MM.1S (cell line): ENCODE measurements around the gene TAPT1.
A peak's percentile ranks its signal among the peaks of the same experiment; 100 is the strongest.

Experiments used
- DNase-seq: peaks from one replicate; pipeline ENCODE4 v3.0.0-alpha.2; 2015
- H2AFZ ChIP-seq: fragments of 300-600 bp; sonication (generic); 2 replicates; pipeline ENCODE4 v1.6.0; 2016; ENCODE audit warnings: antibody characterized with exemption, low read length
- H3F3A ChIP-seq: fragments of 300-600 bp; sonication (generic); 2 replicates; pipeline ENCODE4 v1.6.1; 2016; ENCODE audit warnings: mild to moderate bottlenecking, antibody characterized with exemption, low read length, moderate library complexity, mixed read lengths; ENCODE audit not compliant: insufficient read depth
- H3K27ac ChIP-seq: fragments of 300-600 bp; sonication (generic); 2 replicates; pipeline ENCODE4 v1.5.1; 2016; ENCODE audit warnings: mild to moderate bottlenecking, low read length
- H3K27me3 ChIP-seq: fragments of 300-600 bp; sonication (generic); replicated peaks from 2 replicates; pipeline ENCODE4 v1.6.0; 2016; ENCODE audit warnings: low read length; ENCODE audit not compliant: insufficient read depth
- H3K36me3 ChIP-seq: fragments of 300-600 bp; sonication (generic); replicated peaks from 2 replicates; pipeline ENCODE4 v1.6.1; 2016; ENCODE audit warnings: mild to moderate bottlenecking, low read length, mixed read lengths; ENCODE audit not compliant: insufficient read depth
- H3K4me1 ChIP-seq: fragments of 300-600 bp; sonication (generic); 2 replicates; pipeline ENCODE4 v1.6.1; 2016; ENCODE audit warnings: low read length, mixed read lengths
- H3K4me2 ChIP-seq: fragments of 300-600 bp; sonication (generic); 2 replicates; pipeline ENCODE4 v1.6.0; 2016; ENCODE audit warnings: low read depth, low read length
- H3K4me3 ChIP-seq: fragments of 300-600 bp; sonication (generic); 2 replicates; pipeline ENCODE4 v1.5.1; 2016; ENCODE audit warnings: low read length, mixed read lengths
- H3K79me2 ChIP-seq: fragments of 300-600 bp; sonication (generic); 2 replicates; pipeline ENCODE4 v1.6.1; 2016; ENCODE audit warnings: mixed run types, low read length, mixed read lengths
- H3K9ac ChIP-seq: fragments of 300-600 bp; sonication (generic); 2 replicates; pipeline ENCODE4 v1.6.1; 2016; ENCODE audit warnings: low read length, mixed read lengths
- H3K9me2 ChIP-seq: fragments of 300-600 bp; sonication (generic); replicated peaks from 2 replicates; pipeline ENCODE4 v1.6.1; 2016; ENCODE audit warnings: mild to moderate bottlenecking, low read length, mixed read lengths; ENCODE audit not compliant: insufficient read depth
- H3K9me3 ChIP-seq: fragments of 300-600 bp; sonication (generic); replicated peaks from 2 replicates; pipeline ENCODE4 v1.6.1; 2016; ENCODE audit warnings: mild to moderate bottlenecking, low read length, mixed read lengths; ENCODE audit not compliant: insufficient read depth
- H4K20me1 ChIP-seq: fragments of 300-600 bp; sonication (generic); 2 replicates; pipeline ENCODE4 v1.6.1; 2016; ENCODE audit warnings: mild to moderate bottlenecking, low read length, moderate library complexity, mixed read lengths; ENCODE audit not compliant: insufficient read depth
- EZH2 ChIP-seq: fragments of 300-600 bp; sonication (generic); optimal IDR thresholded peaks from 2 replicates; pipeline ENCODE3; 2017; ENCODE audit warnings: low read depth, mild to moderate bottlenecking, antibody characterized with exemption, low read length, mixed read lengths
- EZH2phosphoT487 ChIP-seq: fragments of 300-600 bp; sonication (generic); IDR thresholded peaks from 2 replicates; pipeline ENCODE4 v1.6.1; 2018; ENCODE audit warnings: antibody characterized with exemption, low read length
- TF ChIP-seq, protein P1 (sequence below): fragments of 300-600 bp; sonication (generic); IDR thresholded peaks from 2 replicates; pipeline ENCODE4 v1.5.1; 2016; ENCODE audit warnings: antibody characterized with exemption, low read length, mixed read lengths

The TAPT1 gene

DNA sequence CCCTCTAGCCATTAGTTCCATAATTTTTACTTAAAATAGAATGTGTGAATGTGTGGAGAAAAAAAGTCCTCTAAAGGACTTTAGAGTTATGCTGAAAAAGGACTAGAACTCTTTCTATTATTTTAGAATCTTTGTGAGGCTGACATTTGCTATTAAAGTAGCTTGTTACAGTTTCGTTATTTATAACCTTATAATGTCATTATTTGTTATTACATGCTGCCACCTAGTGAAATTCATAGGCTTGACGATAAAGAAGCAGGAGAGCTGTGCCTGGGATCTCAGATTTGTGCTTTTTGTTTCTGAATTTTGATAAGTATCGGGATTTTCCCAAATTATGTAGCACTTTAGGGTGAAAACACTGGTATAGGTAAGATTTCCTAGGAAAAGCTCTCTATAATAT lies 38.5 kb upstream of the TAPT1 start:
- no peaks in the 10 kb centered on the region for H3K4me1 ChIP-seq
- no peak overlapping the region for H3K27ac ChIP-seq
- H3K79me2 ChIP-seq, result no peaks in the 10 kb centered on the region
- no peaks in the 10 kb centered on the region for H3K9me3 ChIP-seq
- no peaks in the 10 kb centered on the region for H3K9me2 ChIP-seq
- no peak overlapping the region for H3K4me2 ChIP-seq
- no peaks in the 10 kb centered on the region for H3K27me3 ChIP-seq
- H3K36me3 ChIP-seq, result no peaks in the 10 kb centered on the region
- peak; percentile 55 for DNase-seq
- no peaks in the 10 kb centered on the region for H4K20me1 ChIP-seq
- TF ChIP-seq, protein P1, sequence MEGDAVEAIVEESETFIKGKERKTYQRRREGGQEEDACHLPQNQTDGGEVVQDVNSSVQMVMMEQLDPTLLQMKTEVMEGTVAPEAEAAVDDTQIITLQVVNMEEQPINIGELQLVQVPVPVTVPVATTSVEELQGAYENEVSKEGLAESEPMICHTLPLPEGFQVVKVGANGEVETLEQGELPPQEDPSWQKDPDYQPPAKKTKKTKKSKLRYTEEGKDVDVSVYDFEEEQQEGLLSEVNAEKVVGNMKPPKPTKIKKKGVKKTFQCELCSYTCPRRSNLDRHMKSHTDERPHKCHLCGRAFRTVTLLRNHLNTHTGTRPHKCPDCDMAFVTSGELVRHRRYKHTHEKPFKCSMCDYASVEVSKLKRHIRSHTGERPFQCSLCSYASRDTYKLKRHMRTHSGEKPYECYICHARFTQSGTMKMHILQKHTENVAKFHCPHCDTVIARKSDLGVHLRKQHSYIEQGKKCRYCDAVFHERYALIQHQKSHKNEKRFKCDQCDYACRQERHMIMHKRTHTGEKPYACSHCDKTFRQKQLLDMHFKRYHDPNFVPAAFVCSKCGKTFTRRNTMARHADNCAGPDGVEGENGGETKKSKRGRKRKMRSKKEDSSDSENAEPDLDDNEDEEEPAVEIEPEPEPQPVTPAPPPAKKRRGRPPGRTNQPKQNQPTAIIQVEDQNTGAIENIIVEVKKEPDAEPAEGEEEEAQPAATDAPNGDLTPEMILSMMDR, result peak; percentile 59
- no peak for TF ChIP-seq EZH2phosphoT487
- H3K4me3 ChIP-seq, result no peak overlapping the region
- no peak overlapping the region for H2AFZ ChIP-seq
- no peaks in the 10 kb centered on the region for H3F3A ChIP-seq
- no peak overlapping the region for H3K9ac ChIP-seq

DNA sequence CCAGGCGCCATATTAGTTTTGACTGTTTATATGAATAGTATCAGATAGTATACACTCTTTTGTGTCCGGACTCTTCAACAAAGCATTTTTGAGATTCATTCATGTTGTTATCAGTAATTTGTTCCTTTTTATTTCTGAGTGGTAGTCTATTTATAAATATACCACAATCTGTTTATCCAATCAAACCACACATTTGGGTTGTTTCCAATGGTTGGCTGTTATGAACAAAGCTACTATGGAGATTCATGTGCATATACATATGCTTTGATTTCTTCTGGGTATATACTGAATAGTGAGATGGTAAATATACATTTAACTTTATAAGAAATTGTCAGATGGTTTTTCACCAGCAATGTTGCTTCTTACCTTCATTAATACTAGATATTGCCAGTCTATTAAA lies 36.8 kb upstream of the TAPT1 start:
- TF ChIP-seq, protein P1, result no peak
- no peak for TF ChIP-seq EZH2phosphoT487
- no peak for TF ChIP-seq EZH2

DNA sequence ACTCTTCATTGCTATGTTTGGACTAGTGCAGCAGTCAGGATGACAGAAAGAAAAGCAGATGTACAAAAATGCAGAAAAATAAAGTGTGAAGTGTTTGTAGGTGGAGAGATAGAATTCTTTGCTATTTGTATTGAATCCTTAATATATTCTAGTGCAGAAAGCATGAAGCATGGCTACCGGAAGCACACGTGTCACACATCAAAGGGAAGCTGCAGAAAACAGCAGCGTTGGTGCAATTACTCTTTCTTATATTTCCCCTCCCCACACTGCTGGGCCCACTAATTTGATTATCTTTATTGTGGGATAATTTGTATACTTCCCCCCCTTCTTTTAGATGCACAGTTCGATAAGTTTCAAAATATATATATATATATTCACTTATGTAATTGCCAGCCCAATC lies 35.9 kb upstream of the TAPT1 start:
- no peak for DNase-seq
- Histone ChIP-seq H3K9me2 (no peaks in the 10 kb centered on the region), H3F3A (no peaks in the 10 kb centered on the region), H3K4me3 (no peak overlapping the region), H3K36me3 (no peaks in the 10 kb centered on the region), H3K9me3 (no peaks in the 10 kb centered on the region), H3K27ac (no peak overlapping the region), H2AFZ (no peak overlapping the region), H3K79me2 (no peaks in the 10 kb centered on the region), H4K20me1 (no peaks in the 10 kb centered on the region), H3K9ac (no peak overlapping the region), H3K4me2 (no peak overlapping the region), H3K4me1 (no peaks in the 10 kb centered on the region), H3K27me3 (no peaks in the 10 kb centered on the region)
- TF ChIP-seq EZH2phosphoT487, result no peak
- TF ChIP-seq, protein P1, result no peak
- no peak for TF ChIP-seq EZH2

More for the DNA sequence above, 36.8 kb upstream of the TAPT1 start:
- no peaks in the 10 kb centered on the region for H3K27me3 ChIP-seq
- no peaks in the 10 kb centered on the region for H3K36me3 ChIP-seq
- H3K4me3 ChIP-seq, result no peak overlapping the region
- H3K4me2 ChIP-seq, result no peak overlapping the region
- no peaks in the 10 kb centered on the region for H3K79me2 ChIP-seq
- no peaks in the 10 kb centered on the region for H3F3A ChIP-seq
- no peak overlapping the region for H2AFZ ChIP-seq
- H4K20me1 ChIP-seq, result no peaks in the 10 kb centered on the region
- H3K9me3 ChIP-seq, result no peaks in the 10 kb centered on the region
- DNase-seq, result no peak
- H3K9ac ChIP-seq, result no peak overlapping the region
- H3K27ac ChIP-seq, result no peak overlapping the region
- no peaks in the 10 kb centered on the region for H3K4me1 ChIP-seq
- H3K9me2 ChIP-seq, result no peaks in the 10 kb centered on the region

DNA sequence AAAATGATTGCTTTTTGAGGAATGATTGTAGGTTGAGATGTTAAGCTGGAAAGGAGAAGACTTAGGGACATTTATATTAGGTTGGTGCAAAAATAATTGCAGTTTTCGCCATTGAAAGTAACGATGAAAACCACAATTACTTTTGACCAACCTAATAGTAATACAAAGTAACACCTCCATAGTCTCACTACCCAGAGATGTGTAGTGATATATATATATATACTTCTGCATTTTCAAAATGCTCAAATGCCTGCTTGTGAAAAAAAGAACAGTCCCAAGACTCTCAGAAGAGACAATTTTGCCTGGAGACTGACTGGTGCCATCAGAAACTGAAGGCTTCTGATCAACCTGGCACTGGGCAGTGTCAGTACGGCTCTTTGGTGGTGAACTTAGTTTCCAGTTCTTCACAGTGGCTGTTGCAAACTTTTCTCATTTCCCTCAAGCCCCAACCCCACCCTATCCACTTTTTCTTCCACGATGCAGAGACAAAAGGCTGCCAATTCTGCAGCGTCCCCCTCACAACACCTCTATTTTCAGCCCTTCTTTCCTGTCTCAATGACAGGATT lies 35.1 kb upstream of the TAPT1 start:
- H3K79me2 ChIP-seq, result no peaks in the 10 kb centered on the region

More for the DNA sequence above, 35.1 kb upstream of the TAPT1 start:
- H3K9me3 ChIP-seq, result no peaks in the 10 kb centered on the region
- DNase-seq, result no peak
- H3K4me1 ChIP-seq, result no peaks in the 10 kb centered on the region
- no peak overlapping the region for H3K4me3 ChIP-seq
- H3K9ac ChIP-seq, result no peak overlapping the region
- no peaks in the 10 kb centered on the region for H3K27me3 ChIP-seq
- no peaks in the 10 kb centered on the region for H4K20me1 ChIP-seq
- TF ChIP-seq EZH2 (no peak), EZH2phosphoT487 (no peak)
- TF ChIP-seq, protein P1, result no peak
- no peak overlapping the region for H2AFZ ChIP-seq
- no peaks in the 10 kb centered on the region for H3F3A ChIP-seq
- no peak overlapping the region for H3K27ac ChIP-seq
- H3K9me2 ChIP-seq, result no peaks in the 10 kb centered on the region
- no peaks in the 10 kb centered on the region for H3K36me3 ChIP-seq
- no peak overlapping the region for H3K4me2 ChIP-seq
